GM18502 (cell line): ENCODE measurements around the gene MPDU1.
A peak's percentile ranks its signal among the peaks of the same experiment; 100 is the strongest.
"Not testable (repeated sequence)": the region's sequence is repeated elsewhere in the genome, so short reads cannot be mapped to it uniquely, and the experiment has no call there.

Source experiments
- ATAC-seq: cut with Tn5 transposase; IDR thresholded peaks from one replicate; pipeline ENCODE4 v1.9.1; 2021; ENCODE audit warnings: mild to moderate bottlenecking; ENCODE audit not compliant: unreplicated experiment, poor library complexity

The MPDU1 gene

DNA sequence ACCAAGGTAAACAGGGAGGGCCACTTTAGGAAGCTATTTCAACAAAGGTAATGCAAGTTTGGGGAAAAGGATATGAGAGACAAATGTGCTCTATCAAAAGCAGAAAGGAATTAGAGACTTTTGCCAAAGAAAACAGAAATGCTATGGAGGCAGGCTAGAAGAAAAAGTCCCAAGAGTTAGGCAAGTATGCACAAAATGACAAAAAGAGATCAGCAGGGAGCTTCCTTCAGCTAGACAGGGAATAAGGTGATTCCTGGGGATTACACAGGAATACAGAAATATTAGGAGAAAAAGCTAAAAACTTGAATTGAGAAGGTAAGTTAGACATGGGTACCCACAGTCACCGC, 28.6 kb downstream of the MPDU1 start:
- ATAC-seq: no peak

GRCh38 chr17:7613769-7614424, 30.2 kb downstream of the MPDU1 start:
- ATAC-seq: no peak

GRCh38 chr17:7614425-7615264, 31.0 kb downstream of the MPDU1 start, which contains the start of gene FXR2:
FXR2 (minus strand) TSS chr17:7614897; CDS start chr17:7614532, 365 bp downstream.
- peak; percentile 89 for ATAC-seq

DNA sequence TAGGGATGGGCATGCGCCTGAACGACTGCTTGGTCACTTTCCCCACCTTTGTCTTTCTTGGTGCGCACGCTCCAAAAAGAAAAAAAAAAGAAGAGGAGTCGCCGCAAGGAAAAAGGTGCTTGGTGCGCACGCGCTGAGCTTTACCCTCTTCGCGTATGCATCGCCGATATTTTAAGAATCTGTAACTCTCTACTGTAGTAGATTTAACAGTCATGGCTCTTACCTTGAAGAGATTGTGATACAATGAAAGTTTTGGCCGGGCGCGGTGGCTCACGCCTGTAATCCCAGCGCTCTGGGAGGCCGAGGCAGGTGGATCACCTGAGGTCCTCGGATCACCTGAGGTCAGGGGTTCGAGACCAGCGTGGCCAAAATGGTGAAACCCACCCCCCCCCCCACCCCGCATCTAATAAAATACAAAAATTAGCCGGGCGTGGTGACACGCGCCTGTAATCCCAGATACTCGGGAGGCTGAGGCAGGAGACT, 31.7 kb downstream of the MPDU1 start:
- no peak for ATAC-seq

- no peak for ATAC-seq
These were observed 35.0 kb downstream of the MPDU1 start for GRCh38 chr17:7618608-7619007.

DNA sequence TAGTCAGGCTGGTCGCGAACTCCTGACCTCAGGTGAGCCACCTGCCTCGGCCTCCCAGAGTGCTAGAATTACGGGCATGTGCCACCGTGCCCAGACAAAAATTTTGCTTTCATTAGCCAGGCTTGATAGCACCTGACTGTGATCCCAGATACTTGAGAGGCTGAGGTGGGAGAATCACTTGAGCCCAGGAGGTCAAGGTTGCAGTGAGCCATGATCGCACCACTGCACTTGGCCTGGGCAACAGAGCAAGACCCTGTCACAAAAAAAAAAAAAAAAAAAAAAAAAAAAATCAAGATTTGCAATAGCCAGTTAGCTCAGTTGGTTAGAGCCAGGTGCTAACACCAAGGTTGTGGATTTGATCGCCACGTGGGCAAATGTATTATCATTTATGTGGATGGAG, 37.2 kb downstream of the MPDU1 start:
- ATAC-seq: no peak

DNA sequence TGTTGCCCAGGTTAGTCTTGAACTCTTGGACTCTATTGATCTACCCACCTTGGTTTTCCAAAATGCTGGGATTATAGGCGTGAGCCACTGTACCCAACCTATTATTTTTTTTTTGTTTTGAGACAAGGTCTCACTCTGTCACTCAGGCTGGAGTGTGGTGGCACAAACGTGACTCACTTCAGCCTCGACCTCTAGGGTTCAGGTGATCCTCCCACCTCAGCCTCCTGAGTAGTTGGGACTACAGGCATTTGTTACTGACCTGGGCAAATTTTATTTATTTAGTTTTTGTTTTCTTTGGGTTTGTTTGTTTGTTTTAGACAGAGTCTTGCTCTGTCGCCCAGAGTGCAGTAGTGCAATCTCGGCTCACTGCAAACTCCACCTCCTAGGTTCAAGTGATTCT, 40.0 kb downstream of the MPDU1 start:
- no peak for ATAC-seq

GRCh38 chr17:7625749-7626148, 42.1 kb downstream of the MPDU1 start:
- ATAC-seq: not testable (repeated sequence)

DNA sequence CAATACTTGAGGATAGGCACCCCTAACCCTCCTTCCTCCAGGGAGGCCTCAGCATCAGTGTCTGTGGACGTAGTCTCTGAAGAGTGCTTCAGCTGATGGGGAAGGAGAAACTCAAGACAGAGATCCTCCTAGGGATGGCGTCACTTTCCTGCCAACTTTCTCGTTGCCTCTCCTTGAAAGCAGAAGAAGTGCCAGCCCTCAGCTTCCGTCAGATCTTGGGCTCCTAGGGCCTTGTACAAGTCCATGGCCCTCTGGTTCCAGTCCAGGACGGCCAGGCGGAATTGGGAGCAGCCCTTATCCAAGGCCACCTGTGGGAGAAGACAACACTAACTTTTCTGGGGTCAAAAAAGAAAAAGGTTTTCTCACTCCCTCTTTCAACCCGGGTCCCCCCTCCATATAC, 42.7 kb downstream of the MPDU1 start:
- no peak for ATAC-seq

- no peak for ATAC-seq
These were observed 43.3 kb downstream of the MPDU1 start for GRCh38 chr17:7626956-7627249.

DNA sequence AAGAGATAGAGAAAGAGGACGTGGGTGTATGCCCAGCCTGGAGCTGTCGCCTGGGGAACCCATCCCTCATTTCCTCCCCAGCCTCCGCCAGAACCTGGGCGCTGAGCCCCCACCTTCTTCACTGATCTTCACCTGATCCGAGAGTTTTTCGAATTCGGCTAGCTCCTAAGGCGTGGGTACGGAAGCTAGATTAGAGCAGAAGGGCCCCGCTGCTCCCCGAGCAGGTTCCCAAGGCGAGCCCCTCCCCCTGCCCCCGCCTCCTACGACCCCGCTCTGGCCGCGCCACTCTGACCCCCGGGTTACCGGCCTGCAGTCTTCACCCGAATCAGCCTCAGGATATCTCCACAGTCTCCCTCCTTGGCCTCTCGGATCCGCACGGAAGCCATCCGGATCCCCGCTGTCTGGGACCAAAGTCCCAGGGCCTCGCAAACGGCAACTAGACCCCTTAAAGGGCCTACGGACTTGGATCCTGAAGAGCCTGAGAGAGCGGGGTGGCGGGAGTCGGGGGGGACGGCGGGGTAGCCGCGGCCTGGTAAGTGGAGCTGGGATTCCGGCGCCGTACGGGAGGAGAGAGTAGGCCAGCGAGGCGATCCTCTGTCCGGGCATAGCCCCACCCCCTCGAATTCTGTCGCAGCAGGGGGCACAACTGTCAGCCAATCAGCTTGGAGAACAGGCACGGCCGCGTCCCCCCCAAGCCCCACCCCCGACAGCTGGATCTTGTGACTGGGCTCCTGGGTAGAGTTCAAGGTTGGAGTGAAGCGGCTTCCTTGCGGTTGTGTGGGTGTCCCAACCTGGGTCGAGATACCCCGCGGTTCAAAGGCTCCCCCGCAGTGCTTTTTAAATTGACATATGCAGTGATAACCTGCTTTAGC, 43.8 kb downstream of the MPDU1 start, which contains the start of gene SAT2:
TSS of gene SAT2 (minus strand) at position 572 of the 872 bp plus-strand sequence. CDS start at position 386, 186 bp downstream.
- ATAC-seq: peak; percentile 88

GRCh38 chr17:7629939-7630571, 46.4 kb downstream of the MPDU1 start, which contains the start of gene SHBG:
SHBG (plus strand) TSS chr17:7630135; CDS start chr17:7630173, 38 bp downstream.
- ATAC-seq: no peak

GRCh38 chr17:7631398-7632380, 48.0 kb downstream of the MPDU1 start:
- ATAC-seq: no peak

DNA sequence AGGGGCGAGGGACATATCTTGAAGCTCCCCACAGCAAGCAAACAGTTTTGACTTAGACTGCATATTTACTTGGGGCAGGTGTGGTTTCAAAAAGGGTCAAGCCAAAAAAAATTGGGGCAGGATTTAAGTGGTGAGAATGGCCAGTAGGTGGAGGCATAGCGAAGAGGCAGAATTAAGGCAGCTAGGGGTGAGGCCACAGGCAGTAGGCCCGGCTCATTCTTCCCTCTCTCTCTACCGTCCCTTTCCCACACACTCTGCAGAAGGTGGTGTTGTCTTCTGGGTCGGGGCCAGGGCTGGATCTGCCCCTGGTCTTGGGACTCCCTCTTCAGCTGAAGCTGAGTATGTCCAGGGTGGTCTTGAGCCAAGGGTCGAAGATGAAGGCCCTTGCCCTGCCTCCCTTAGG, 48.8 kb downstream of the MPDU1 start:
- ATAC-seq: no peak

DNA sequence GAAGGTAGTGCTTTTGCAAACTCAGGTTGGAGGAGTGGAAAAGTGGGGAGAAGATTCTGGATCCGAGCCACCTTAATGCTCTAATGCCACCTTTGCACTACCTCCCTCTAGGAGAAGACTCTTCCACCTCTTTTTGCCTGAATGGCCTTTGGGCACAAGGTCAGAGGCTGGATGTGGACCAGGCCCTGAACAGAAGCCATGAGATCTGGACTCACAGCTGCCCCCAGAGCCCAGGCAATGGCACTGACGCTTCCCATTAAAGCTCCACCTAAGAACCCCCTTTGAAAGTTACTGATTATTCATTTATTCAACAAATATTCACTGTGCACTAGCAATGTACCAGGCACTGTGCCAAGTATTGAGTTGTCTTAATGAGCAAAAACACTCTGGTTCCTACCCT, 49.4 kb downstream of the MPDU1 start:
- ATAC-seq: no peak

- ATAC-seq: no peak
These were observed 50.7 kb downstream of the MPDU1 start for GRCh38 chr17:7634384-7634783.

- no peak for ATAC-seq
These were observed 52.5 kb downstream of the MPDU1 start for GRCh38 chr17:7636163-7636562.
